ENCODE results near the gene TNIP2.

Gene TNIP2

DNA sequence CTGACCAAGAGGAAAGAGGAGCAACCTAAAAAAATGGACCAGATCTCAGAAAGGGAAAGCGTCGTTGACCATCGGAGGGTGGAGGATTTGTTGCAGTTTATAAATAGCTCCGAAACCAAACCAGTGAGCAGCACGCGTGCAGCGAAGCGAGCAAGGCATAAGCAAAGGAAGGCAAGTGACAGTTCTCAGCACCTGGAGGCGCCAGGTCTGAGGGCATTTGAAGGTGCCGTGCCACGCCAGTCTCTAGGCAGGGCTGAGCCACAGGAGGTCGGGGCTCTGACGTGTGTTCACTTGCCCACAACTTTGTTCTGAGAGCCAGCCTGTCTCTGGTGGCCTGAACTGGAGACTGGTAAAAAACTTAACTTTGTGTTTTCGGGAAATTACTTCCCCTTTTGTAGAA, 59.7 kb downstream of the TNIP2 start:
- no peak overlapping the region for H4K91ac ChIP-seq (ENCODE audit: low read depth, low read length)
- no peak overlapping the region for H3K18ac ChIP-seq (ENCODE audit: low read length)
- H2AFZ ChIP-seq (ENCODE audit: insufficient read depth, low read length, poor library complexity) = no peak overlapping the region
- no peak overlapping the region for H2BK5ac ChIP-seq (ENCODE audit: low read depth, low read length, poor library complexity)
- H3K4ac ChIP-seq (ENCODE audit: low read depth, low read length) = no peak overlapping the region
- no peak overlapping the region for H3K9ac ChIP-seq (ENCODE audit: low read length)
- no peaks in the 10 kb centered on the region for H3K79me2 ChIP-seq (ENCODE audit: control insufficient read depth, insufficient read depth, low read length, poor library complexity)
- H2BK120ac ChIP-seq (ENCODE audit: insufficient read depth, low read length, poor library complexity) = no peak overlapping the region
- no peak overlapping the region for H4K8ac ChIP-seq (ENCODE audit: low read depth, low read length)
- H2BK12ac ChIP-seq (ENCODE audit: low read length) = no peak overlapping the region
- no peaks in the 10 kb centered on the region for H3K27me3 ChIP-seq (ENCODE audit: insufficient read depth, low read length)
- H3K79me1 ChIP-seq (ENCODE audit: low read length) = no peaks in the 10 kb centered on the region
- H3K9me3 ChIP-seq (ENCODE audit: insufficient read depth, low read depth, low read length) = no peaks in the 10 kb centered on the region
- no peak overlapping the region for H3K4me2 ChIP-seq (ENCODE audit: low read length)
- no peak overlapping the region for H4K12ac ChIP-seq (ENCODE audit: low read depth, low read length)
- no peak overlapping the region for H3K4me3 ChIP-seq (ENCODE audit: low read depth, low read length)
- H3K36me3 ChIP-seq (ENCODE audit: control insufficient read depth in 1 of 2, insufficient read depth in 2 of 2, low read length in 2 of 2) = peaks cover 58 to 71% of the 10 kb centered on the region in 2 experiments
- no peak overlapping the region for H3K27ac ChIP-seq (ENCODE audit: low read depth, low read length)
- no peaks in the 10 kb centered on the region for H3K4me1 ChIP-seq (ENCODE audit: control insufficient read depth in 1 of 2, insufficient read depth in 2 of 2, low read length in 2 of 2)
- no peak overlapping the region for H3K14ac ChIP-seq (ENCODE audit: low read length)
- no peak overlapping the region for H3K23ac ChIP-seq (ENCODE audit: low read length)
- WGBS (ENCODE audit: extremely low coverage, insufficient coverage, insufficient read length) = no CpG with 5 or more reads among the region's 14 CpGs
- no peak for DNase-seq
- H2AK5ac ChIP-seq (ENCODE audit: low read length) = no peak overlapping the region

- Histone ChIP-seq H3K79me1 (ENCODE audit: low read length) (no peaks in the 10 kb centered on the region), H3K9me3 (ENCODE audit: insufficient read depth, low read depth, low read length) (no peaks in the 10 kb centered on the region), H3K79me2 (ENCODE audit: control insufficient read depth, insufficient read depth, low read length, poor library complexity) (no peaks in the 10 kb centered on the region), H3K4me1 (ENCODE audit: control insufficient read depth in 1 of 2, insufficient read depth in 2 of 2, low read length in 2 of 2) (no peaks in the 10 kb centered on the region), H4K8ac (ENCODE audit: low read depth, low read length) (no peak overlapping the region), H2AFZ (ENCODE audit: insufficient read depth, low read length, poor library complexity) (no peak overlapping the region), H2BK120ac (ENCODE audit: insufficient read depth, low read length, poor library complexity) (no peak overlapping the region), H3K4me2 (ENCODE audit: low read length) (no peak overlapping the region), H3K27me3 (ENCODE audit: insufficient read depth, low read length) (no peaks in the 10 kb centered on the region), H4K12ac (ENCODE audit: low read depth, low read length) (no peak overlapping the region), H2AK5ac (ENCODE audit: low read length) (no peak overlapping the region), H2BK12ac (ENCODE audit: low read length) (no peak overlapping the region), H3K27ac (ENCODE audit: low read depth, low read length) (no peak overlapping the region), H4K91ac (ENCODE audit: low read depth, low read length) (no peak overlapping the region), H3K14ac (ENCODE audit: low read length) (no peak overlapping the region), H3K9ac (ENCODE audit: low read length) (no peak overlapping the region), H3K23ac (ENCODE audit: low read length) (no peak overlapping the region), H2BK5ac (ENCODE audit: low read depth, low read length, poor library complexity) (no peak overlapping the region), H3K4ac (ENCODE audit: low read depth, low read length) (no peak overlapping the region), H3K4me3 (ENCODE audit: low read depth, low read length) (no peak overlapping the region), H3K36me3 (ENCODE audit: control insufficient read depth in 1 of 2, insufficient read depth in 2 of 2, low read length in 2 of 2) (peaks cover 60 to 76% of the 10 kb centered on the region in 2 experiments), H3K18ac (ENCODE audit: low read length) (no peak overlapping the region)
- DNase-seq = no peak
- WGBS (ENCODE audit: extremely low coverage, insufficient coverage, insufficient read length) = no CpG with 5 or more reads among the region's 5 CpGs
Measured at GRCh38 chr4:2695346-2696060, 60.6 kb downstream of the TNIP2 start.

DNA sequence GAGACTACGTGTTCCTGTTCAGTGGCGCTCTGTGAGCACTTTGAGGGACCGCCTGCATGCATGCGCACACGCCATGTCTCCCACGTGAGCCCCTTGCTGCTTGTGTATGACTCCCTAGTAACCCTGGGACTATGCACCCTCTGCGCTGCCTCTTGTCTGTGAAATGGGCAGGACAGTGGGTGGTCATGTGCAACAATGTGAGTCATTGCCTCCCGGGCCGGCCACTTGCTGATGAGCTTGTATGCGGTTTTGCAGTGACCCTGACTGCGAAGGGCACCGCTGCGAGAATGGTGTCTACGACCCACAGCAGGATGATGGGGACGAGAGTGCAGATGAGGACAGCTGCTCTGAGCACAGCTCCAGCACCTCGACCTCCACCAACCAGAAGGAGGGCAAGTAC, 61.4 kb downstream of the TNIP2 start:
- H3K27ac ChIP-seq (ENCODE audit: low read depth, low read length) = no peak overlapping the region
- H3K79me2 ChIP-seq (ENCODE audit: control insufficient read depth, insufficient read depth, low read length, poor library complexity) = no peaks in the 10 kb centered on the region
- H3K9ac ChIP-seq (ENCODE audit: low read length) = no peak overlapping the region
- H3K14ac ChIP-seq (ENCODE audit: low read length) = no peak overlapping the region
- H2AK5ac ChIP-seq (ENCODE audit: low read length) = no peak overlapping the region
- no peak overlapping the region for H4K12ac ChIP-seq (ENCODE audit: low read depth, low read length)
- no peak overlapping the region for H3K23ac ChIP-seq (ENCODE audit: low read length)
- H3K18ac ChIP-seq (ENCODE audit: low read length) = no peak overlapping the region
- H4K8ac ChIP-seq (ENCODE audit: low read depth, low read length) = no peak overlapping the region
- H3K4ac ChIP-seq (ENCODE audit: low read depth, low read length) = no peak overlapping the region
- H3K4me1 ChIP-seq (ENCODE audit: control insufficient read depth in 1 of 2, insufficient read depth in 2 of 2, low read length in 2 of 2) = no peaks in the 10 kb centered on the region
- peaks cover 57 to 74% of the 10 kb centered on the region in 2 experiments for H3K36me3 ChIP-seq (ENCODE audit: control insufficient read depth in 1 of 2, insufficient read depth in 2 of 2, low read length in 2 of 2)
- DNase-seq = no peak
- H3K9me3 ChIP-seq (ENCODE audit: insufficient read depth, low read depth, low read length) = no peaks in the 10 kb centered on the region
- no CpG with 5 or more reads among the region's 16 CpGs for WGBS (ENCODE audit: extremely low coverage, insufficient coverage, insufficient read length)
- H2BK120ac ChIP-seq (ENCODE audit: insufficient read depth, low read length, poor library complexity) = no peak overlapping the region
- H2BK5ac ChIP-seq (ENCODE audit: low read depth, low read length, poor library complexity) = no peak overlapping the region
- no peak overlapping the region for H4K91ac ChIP-seq (ENCODE audit: low read depth, low read length)
- no peak overlapping the region for H2AFZ ChIP-seq (ENCODE audit: insufficient read depth, low read length, poor library complexity)
- H2BK12ac ChIP-seq (ENCODE audit: low read length) = no peak overlapping the region
- H3K4me2 ChIP-seq (ENCODE audit: low read length) = no peak overlapping the region
- H3K79me1 ChIP-seq (ENCODE audit: low read length) = no peaks in the 10 kb centered on the region
- no peaks in the 10 kb centered on the region for H3K27me3 ChIP-seq (ENCODE audit: insufficient read depth, low read length)
- no peak overlapping the region for H3K4me3 ChIP-seq (ENCODE audit: low read depth, low read length)

- H2BK5ac ChIP-seq (ENCODE audit: low read depth, low read length, poor library complexity) = no peak overlapping the region
- H3K27ac ChIP-seq (ENCODE audit: low read depth, low read length) = no peak overlapping the region
- no peaks in the 10 kb centered on the region for H3K4me1 ChIP-seq (ENCODE audit: control insufficient read depth in 1 of 2, insufficient read depth in 2 of 2, low read length in 2 of 2)
- H2AFZ ChIP-seq (ENCODE audit: insufficient read depth, low read length, poor library complexity) = no peak overlapping the region
- DNase-seq = no peak
- no peak overlapping the region for H4K12ac ChIP-seq (ENCODE audit: low read depth, low read length)
- no peak overlapping the region for H3K4me2 ChIP-seq (ENCODE audit: low read length)
- no CpG with 5 or more reads among the region's 7 CpGs for WGBS (ENCODE audit: extremely low coverage, insufficient coverage, insufficient read length)
- H3K36me3 ChIP-seq (ENCODE audit: control insufficient read depth in 1 of 2, insufficient read depth in 2 of 2, low read length in 2 of 2) = peaks cover 51 to 68% of the 10 kb centered on the region in 2 experiments
- no peak overlapping the region for H3K23ac ChIP-seq (ENCODE audit: low read length)
- no peaks in the 10 kb centered on the region for H3K79me2 ChIP-seq (ENCODE audit: control insufficient read depth, insufficient read depth, low read length, poor library complexity)
- no peak overlapping the region for H3K14ac ChIP-seq (ENCODE audit: low read length)
- no peaks in the 10 kb centered on the region for H3K27me3 ChIP-seq (ENCODE audit: insufficient read depth, low read length)
- H2BK120ac ChIP-seq (ENCODE audit: insufficient read depth, low read length, poor library complexity) = no peak overlapping the region
- H2AK5ac ChIP-seq (ENCODE audit: low read length) = no peak overlapping the region
- H3K79me1 ChIP-seq (ENCODE audit: low read length) = no peaks in the 10 kb centered on the region
- H3K4ac ChIP-seq (ENCODE audit: low read depth, low read length) = no peak overlapping the region
- no peak overlapping the region for H4K91ac ChIP-seq (ENCODE audit: low read depth, low read length)
- H3K9me3 ChIP-seq (ENCODE audit: insufficient read depth, low read depth, low read length) = no peaks in the 10 kb centered on the region
- no peak overlapping the region for H3K4me3 ChIP-seq (ENCODE audit: low read depth, low read length)
- H3K9ac ChIP-seq (ENCODE audit: low read length) = no peak overlapping the region
- no peak overlapping the region for H3K18ac ChIP-seq (ENCODE audit: low read length)
- H4K8ac ChIP-seq (ENCODE audit: low read depth, low read length) = no peak overlapping the region
- H2BK12ac ChIP-seq (ENCODE audit: low read length) = no peak overlapping the region
Measured at GRCh38 chr4:2691952-2692435, 64.1 kb downstream of the TNIP2 start.

All from trophoblast cell (in vitro differentiated cells and primary cell).